ENCODE measurements around the gene DSCAML1. TPM values are rescaled to one million over a fixed set of nuclear protein-coding genes. Genes with fewer than 3 reads are reported as not detected.

Gene DSCAML1
- total RNA-seq, 2 donors from 2014 or later: 0.67 to 1.3 TPM

DNA sequence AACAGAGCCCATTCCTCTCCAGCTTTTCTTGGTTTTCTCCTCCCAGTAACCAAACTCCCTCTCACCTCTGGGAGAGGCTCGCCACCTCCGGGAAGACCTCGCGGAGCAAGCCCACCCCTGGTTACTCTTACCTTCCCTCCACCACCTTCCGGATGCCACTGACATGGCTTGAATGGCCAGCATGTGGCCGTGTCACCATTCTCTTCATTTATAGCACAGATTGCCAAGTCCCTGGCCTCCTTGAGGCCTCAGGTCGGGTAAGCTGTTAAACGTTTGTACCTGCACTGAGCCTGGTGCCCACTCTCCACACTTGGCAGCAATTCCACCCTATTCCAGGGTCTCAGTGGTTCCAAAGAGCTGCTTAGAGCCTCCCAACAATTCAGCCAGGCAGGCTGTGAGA, 35.5 kb upstream of the DSCAML1 start:
- Histone ChIP-seq H3K4me3 (no peak overlapping the region), H3K36me3 (no peaks in the 10 kb centered on the region), H3K27me3 (no peaks in the 10 kb centered on the region), H3K27ac (no peak overlapping the region), H3K4me1 (peaks cover 0 to 29% of the 10 kb centered on the region in 2 donors), H3K9me3 (no peaks in the 10 kb centered on the region)
- TF ChIP-seq CTCF (IDR thresholded peaks at IDR 0.05): no peak
- DNase-seq (ENCODE audit: low spot score): no peak

GRCh38 chr11:117831661-117832415, 34.8 kb upstream of the DSCAML1 start:
- H3K4me1 ChIP-seq: peaks cover 0 to 29% of the 10 kb centered on the region in 2 donors
- H3K9me3 ChIP-seq: no peaks in the 10 kb centered on the region
- TF ChIP-seq CTCF (IDR thresholded peaks at IDR 0.05): no peak
- DNase-seq (ENCODE audit: low spot score): no peak
- no peak overlapping the region for H3K4me3 ChIP-seq
- H3K36me3 ChIP-seq: no peaks in the 10 kb centered on the region
- no peak overlapping the region for H3K27ac ChIP-seq
- no peaks in the 10 kb centered on the region for H3K27me3 ChIP-seq

DNA sequence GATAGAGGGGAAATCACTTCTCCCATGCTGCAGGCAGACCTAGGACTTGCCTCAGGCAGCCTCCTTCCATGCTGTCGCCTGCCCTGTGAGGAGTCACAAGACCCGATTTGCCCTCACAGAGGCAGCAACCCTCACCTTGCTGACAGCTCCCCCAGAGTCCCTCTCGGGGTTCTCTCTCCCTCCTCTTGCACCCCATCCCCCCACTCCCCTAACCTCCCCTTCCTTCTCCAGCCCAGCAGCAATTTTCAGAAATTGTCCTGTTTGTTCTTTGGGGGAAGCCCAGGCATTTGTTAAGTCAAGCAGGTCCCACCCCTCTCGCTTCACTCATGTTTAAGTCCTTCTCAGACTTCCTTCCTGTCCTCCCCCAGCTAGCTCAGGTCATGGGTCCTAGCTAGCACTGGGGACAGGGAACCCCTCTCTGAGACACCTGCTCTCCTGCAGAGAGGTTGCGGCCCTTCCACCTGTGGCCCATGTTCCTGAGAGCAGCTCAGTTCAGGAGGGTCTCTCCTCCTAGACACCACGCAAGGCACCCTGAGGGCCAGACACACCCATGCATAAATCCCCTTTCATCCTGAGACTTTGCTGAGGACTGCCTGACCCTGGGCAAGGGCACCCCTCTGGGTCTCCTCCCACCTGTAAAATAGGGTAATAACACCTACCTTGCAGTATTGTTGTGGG, 33.8 kb upstream of the DSCAML1 start:
- H3K4me1 ChIP-seq: peaks cover 0 to 30% of the 10 kb centered on the region in 2 donors
- H3K9me3 ChIP-seq: no peaks in the 10 kb centered on the region
- no peak for TF ChIP-seq CTCF (IDR thresholded peaks at IDR 0.05)
- no peak for DNase-seq (ENCODE audit: low spot score)
- no peaks in the 10 kb centered on the region for H3K36me3 ChIP-seq
- no peaks in the 10 kb centered on the region for H3K27me3 ChIP-seq
- no peak overlapping the region for H3K27ac ChIP-seq
- H3K4me3 ChIP-seq: no peak overlapping the region

DNA sequence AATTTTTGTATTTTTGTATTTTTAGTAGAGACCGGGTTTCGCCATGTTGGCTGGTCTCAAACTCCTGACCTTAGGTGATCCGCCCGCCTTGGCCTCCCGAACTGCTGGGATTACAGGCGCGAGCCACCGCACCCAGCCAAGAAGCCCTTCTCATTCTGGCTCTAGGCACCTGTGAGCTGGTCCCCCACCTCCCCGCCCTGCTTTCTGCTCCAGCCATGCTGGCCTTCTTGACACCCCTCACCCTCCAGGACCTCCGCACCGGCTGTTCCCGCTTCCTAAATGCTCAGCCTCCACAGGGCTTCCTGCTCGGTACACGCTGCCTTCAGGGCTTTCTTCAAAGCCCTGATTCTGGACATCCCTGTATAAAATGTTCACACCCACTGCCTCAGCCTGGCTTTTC, 33.1 kb upstream of the DSCAML1 start:
- DNase-seq (ENCODE audit: low spot score): no peak
- Histone ChIP-seq H3K27ac (no peak overlapping the region), H3K9me3 (no peaks in the 10 kb centered on the region), H3K4me1 (peaks cover 0 to 38% of the 10 kb centered on the region in 2 donors), H3K36me3 (no peaks in the 10 kb centered on the region), H3K4me3 (no peak overlapping the region), H3K27me3 (no peaks in the 10 kb centered on the region)
- TF ChIP-seq CTCF (IDR thresholded peaks at IDR 0.05): no peak

GRCh38 chr11:117829369-117829725, 32.3 kb upstream of the DSCAML1 start:
- H3K9me3 ChIP-seq: no peaks in the 10 kb centered on the region
- no peaks in the 10 kb centered on the region for H3K27me3 ChIP-seq
- TF ChIP-seq CTCF (IDR thresholded peaks at IDR 0.05): no peak
- no peaks in the 10 kb centered on the region for H3K36me3 ChIP-seq
- H3K4me1 ChIP-seq: peaks cover 0 to 45% of the 10 kb centered on the region in 2 donors
- DNase-seq (ENCODE audit: low spot score): no peak
- peak overlapping the region; percentile 46 to 63 for H3K27ac ChIP-seq
- H3K4me3 ChIP-seq: no peak overlapping the region

Data from right atrium auricular region (tissue), 2 donors.